OCI-LY1 (cell line): Measurements from ENCODE around the gene TCERG1.

Source experiments
- CTCF ChIP-seq: fragments of 200-600 bp; sonication (generic), shearing (Covaris generic); IDR thresholded peaks from 2 replicates; pipeline ENCODE4 v1.5.1; 2017; ENCODE audit warnings: mild to moderate bottlenecking, antibody characterized with exemption, low read length, moderate library complexity, mixed read lengths
- EZH2 ChIP-seq: fragments of 200-600 bp; sonication (generic), shearing (Covaris generic); IDR thresholded peaks from 2 replicates; pipeline ENCODE4 v1.8.0; 2017; ENCODE audit warnings: borderline replicate concordance, mixed run types, mild to moderate bottlenecking, antibody characterized with exemption, low read length, moderate library complexity, mixed read lengths

GRCh38 chr5:146521403-146522106 lies 74.4 kb downstream of the TCERG1 start:
- no peak for TF ChIP-seq CTCF
- no peak for TF ChIP-seq EZH2
